Measurements from ENCODE around the gene VIL1.

VIL1 gene

DNA sequence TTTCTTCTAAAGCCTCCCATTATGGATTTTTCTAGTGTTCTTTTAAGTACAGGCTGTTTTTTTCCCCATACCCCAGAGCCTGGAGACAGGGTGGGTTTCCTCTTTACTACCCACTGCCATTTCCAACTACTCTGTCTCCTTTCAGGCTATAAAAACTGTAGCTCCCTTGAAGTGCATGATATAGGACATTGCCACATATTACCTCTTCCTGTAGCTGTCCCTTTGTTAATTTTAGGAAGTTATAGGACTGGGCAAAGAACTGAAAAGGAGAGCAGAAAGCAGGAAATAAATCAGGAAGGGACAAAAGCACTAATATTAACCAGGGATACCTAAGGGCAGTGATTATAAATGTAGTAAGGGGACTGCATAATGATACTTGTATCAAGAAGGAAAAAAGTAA lies 54.1 kb downstream of the VIL1 start:
- no peaks in the 10 kb centered on the region for H4K20me1 ChIP-seq (ENCODE audit: insufficient read depth, low read length)
- H3K9ac ChIP-seq (ENCODE audit: low read length): no peak overlapping the region
- no peak for DNase-seq
- H3K9me2 ChIP-seq (replicated peaks; ENCODE audit: insufficient read depth, low read length): no peaks in the 10 kb centered on the region
- H3F3A ChIP-seq (ENCODE audit: insufficient read depth, low read length): no peaks in the 10 kb centered on the region
- TF ChIP-seq EZH2phosphoT487 (IDR thresholded peaks at IDR 0.05; ENCODE audit: low read length) (no peak), EZH2 (optimal IDR thresholded peaks at IDR 0.05; ENCODE audit: low read depth, low read length) (no peak)
- TF ChIP-seq, protein P1, sequence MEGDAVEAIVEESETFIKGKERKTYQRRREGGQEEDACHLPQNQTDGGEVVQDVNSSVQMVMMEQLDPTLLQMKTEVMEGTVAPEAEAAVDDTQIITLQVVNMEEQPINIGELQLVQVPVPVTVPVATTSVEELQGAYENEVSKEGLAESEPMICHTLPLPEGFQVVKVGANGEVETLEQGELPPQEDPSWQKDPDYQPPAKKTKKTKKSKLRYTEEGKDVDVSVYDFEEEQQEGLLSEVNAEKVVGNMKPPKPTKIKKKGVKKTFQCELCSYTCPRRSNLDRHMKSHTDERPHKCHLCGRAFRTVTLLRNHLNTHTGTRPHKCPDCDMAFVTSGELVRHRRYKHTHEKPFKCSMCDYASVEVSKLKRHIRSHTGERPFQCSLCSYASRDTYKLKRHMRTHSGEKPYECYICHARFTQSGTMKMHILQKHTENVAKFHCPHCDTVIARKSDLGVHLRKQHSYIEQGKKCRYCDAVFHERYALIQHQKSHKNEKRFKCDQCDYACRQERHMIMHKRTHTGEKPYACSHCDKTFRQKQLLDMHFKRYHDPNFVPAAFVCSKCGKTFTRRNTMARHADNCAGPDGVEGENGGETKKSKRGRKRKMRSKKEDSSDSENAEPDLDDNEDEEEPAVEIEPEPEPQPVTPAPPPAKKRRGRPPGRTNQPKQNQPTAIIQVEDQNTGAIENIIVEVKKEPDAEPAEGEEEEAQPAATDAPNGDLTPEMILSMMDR (IDR thresholded peaks at IDR 0.05; ENCODE audit: low read length): no peak
- no peak overlapping the region for H3K4me3 ChIP-seq (ENCODE audit: low read length)
- no peaks in the 10 kb centered on the region for H3K9me3 ChIP-seq (replicated peaks; ENCODE audit: insufficient read depth, low read length)
- no peaks in the 10 kb centered on the region for H3K4me1 ChIP-seq (ENCODE audit: low read length)
- H3K36me3 ChIP-seq (replicated peaks; ENCODE audit: insufficient read depth, low read length): no peaks in the 10 kb centered on the region; the same call in 1 of the 2 replicates
- H3K79me2 ChIP-seq (ENCODE audit: low read length): no peaks in the 10 kb centered on the region
- no peak overlapping the region for H2AFZ ChIP-seq (ENCODE audit: low read length)
- no peak overlapping the region for H3K27ac ChIP-seq (ENCODE audit: low read length)
- no peak overlapping the region for H3K4me2 ChIP-seq (ENCODE audit: low read depth, low read length)
- no peaks in the 10 kb centered on the region for H3K27me3 ChIP-seq (replicated peaks; ENCODE audit: insufficient read depth, low read length)

DNA sequence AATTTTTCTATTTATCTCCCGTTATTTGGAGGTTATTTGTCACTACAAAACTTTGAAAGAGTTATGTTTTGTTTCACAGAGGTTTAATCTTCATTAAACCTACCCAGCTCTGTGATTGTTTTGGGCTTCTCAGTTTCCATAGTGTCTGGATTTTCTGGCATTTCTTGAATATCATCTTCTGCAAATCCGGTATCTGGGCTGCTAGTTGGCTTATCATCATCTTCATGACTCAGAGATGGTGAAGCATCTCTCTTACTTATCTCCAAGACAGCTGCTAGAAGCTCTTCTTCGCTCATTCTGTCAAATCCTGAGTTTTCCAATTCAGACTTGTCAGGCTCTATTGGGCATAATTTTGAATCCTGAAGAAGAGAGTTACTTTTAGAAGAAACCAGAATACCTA lies 55.6 kb downstream of the VIL1 start:
- Histone ChIP-seq H3K36me3 (replicated peaks; ENCODE audit: insufficient read depth, low read length) (no peaks in the 10 kb centered on the region; the same call in 1 of the 2 replicates), H3K27me3 (replicated peaks; ENCODE audit: insufficient read depth, low read length) (no peaks in the 10 kb centered on the region), H3K4me1 (ENCODE audit: low read length) (no peaks in the 10 kb centered on the region)

DNA sequence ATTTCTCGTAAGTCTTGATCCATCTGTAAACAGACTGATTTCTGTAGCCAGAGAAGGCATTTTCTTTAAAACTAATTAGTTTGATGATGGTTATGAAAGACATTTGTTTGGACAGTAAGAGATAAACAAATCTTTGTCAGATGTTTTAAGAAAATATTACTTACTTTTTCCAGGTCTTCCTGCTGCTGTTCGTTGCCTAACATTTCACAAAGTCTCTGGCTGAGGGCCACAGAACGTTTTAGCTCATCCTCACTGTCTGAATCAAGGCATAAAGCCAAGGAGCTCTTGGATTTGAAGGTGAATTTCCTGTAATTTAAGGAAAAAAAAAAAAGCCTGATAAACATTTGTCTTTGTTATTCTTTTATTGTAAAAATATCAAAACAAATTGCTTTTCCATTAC lies 57.8 kb downstream of the VIL1 start:
- H3K4me1 ChIP-seq (ENCODE audit: low read length): no peaks in the 10 kb centered on the region
- TF ChIP-seq EZH2phosphoT487 (IDR thresholded peaks at IDR 0.05; ENCODE audit: low read length) (no peak), EZH2 (optimal IDR thresholded peaks at IDR 0.05; ENCODE audit: low read depth, low read length) (no peak)
- TF ChIP-seq, protein P1 (IDR thresholded peaks at IDR 0.05; ENCODE audit: low read length): no peak
- no peaks in the 10 kb centered on the region for H3K27me3 ChIP-seq (replicated peaks; ENCODE audit: insufficient read depth, low read length)
- no peaks in the 10 kb centered on the region for H4K20me1 ChIP-seq (ENCODE audit: insufficient read depth, low read length)
- H3K4me3 ChIP-seq (ENCODE audit: low read length): no peak overlapping the region
- H3K9me3 ChIP-seq (replicated peaks; ENCODE audit: insufficient read depth, low read length): no peaks in the 10 kb centered on the region
- DNase-seq: no peak
- no peak overlapping the region for H3K9ac ChIP-seq (ENCODE audit: low read length)
- no peaks in the 10 kb centered on the region for H3K9me2 ChIP-seq (replicated peaks; ENCODE audit: insufficient read depth, low read length)
- H3K36me3 ChIP-seq (replicated peaks; ENCODE audit: insufficient read depth, low read length): peaks cover 1% of the 10 kb centered on the region; the same call in 1 of the 2 replicates
- no peaks in the 10 kb centered on the region for H3K79me2 ChIP-seq (ENCODE audit: low read length)
- no peak overlapping the region for H3K27ac ChIP-seq (ENCODE audit: low read length)
- no peaks in the 10 kb centered on the region for H3F3A ChIP-seq (ENCODE audit: insufficient read depth, low read length)
- H2AFZ ChIP-seq (ENCODE audit: low read length): no peak overlapping the region
- H3K4me2 ChIP-seq (ENCODE audit: low read depth, low read length): no peak overlapping the region

More for the DNA sequence above, 55.6 kb downstream of the VIL1 start:
- DNase-seq: no peak
- H3F3A ChIP-seq (ENCODE audit: insufficient read depth, low read length): no peaks in the 10 kb centered on the region
- TF ChIP-seq, protein P1 (IDR thresholded peaks at IDR 0.05; ENCODE audit: low read length): no peak
- TF ChIP-seq EZH2 (optimal IDR thresholded peaks at IDR 0.05; ENCODE audit: low read depth, low read length) (no peak), EZH2phosphoT487 (IDR thresholded peaks at IDR 0.05; ENCODE audit: low read length) (no peak)
- no peak overlapping the region for H3K27ac ChIP-seq (ENCODE audit: low read length)
- no peak overlapping the region for H3K4me2 ChIP-seq (ENCODE audit: low read depth, low read length)
- no peaks in the 10 kb centered on the region for H3K9me2 ChIP-seq (replicated peaks; ENCODE audit: insufficient read depth, low read length)
- no peaks in the 10 kb centered on the region for H3K9me3 ChIP-seq (replicated peaks; ENCODE audit: insufficient read depth, low read length)
- H4K20me1 ChIP-seq (ENCODE audit: insufficient read depth, low read length): no peaks in the 10 kb centered on the region
- no peak overlapping the region for H3K4me3 ChIP-seq (ENCODE audit: low read length)
- H2AFZ ChIP-seq (ENCODE audit: low read length): no peak overlapping the region
- H3K9ac ChIP-seq (ENCODE audit: low read length): no peak overlapping the region
- H3K79me2 ChIP-seq (ENCODE audit: low read length): no peaks in the 10 kb centered on the region

Measured in MM.1S (cell line).